GM10266 (cell line): ENCODE measurements around the gene ATP8A2.

Experiments used
- DNase-seq: peaks from one replicate; pipeline ENCODE4 v3.0.0; 2012; ENCODE audit errors: extremely low spot score
- CTCF ChIP-seq: IDR thresholded peaks from 2 replicates; pipeline ENCODE4 v1.5.1; 2012; ENCODE audit warnings: mild to moderate bottlenecking, low read depth; ENCODE audit not compliant: control insufficient read depth, insufficient read depth; ENCODE audit errors: missing control alignments

The ATP8A2 gene

DNA sequence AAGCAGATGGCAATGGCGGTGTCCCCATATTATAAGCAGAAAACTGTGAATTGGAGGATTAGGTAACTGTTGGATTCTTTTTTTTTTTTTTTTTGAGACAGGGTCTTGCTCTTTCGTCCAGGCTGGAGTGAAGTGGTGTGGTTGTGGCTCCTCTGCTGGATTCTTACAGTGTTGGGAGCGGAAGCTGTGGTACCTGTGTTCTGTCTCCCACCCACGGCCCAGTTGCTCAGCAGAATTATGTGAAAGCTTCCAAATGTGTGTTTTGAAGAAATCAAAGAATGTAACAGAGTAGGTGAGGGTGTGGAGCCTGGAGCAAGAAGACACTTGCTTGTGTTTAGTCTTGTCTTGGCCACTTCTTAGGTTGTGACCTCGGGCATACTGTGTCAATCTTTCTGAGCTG, 384.5 kb downstream of the ATP8A2 start:
- TF ChIP-seq CTCF = no peak
- DNase-seq = no peak

- no peak for DNase-seq
- no peak for TF ChIP-seq CTCF
Measured at GRCh38 chr13:25756912-25757311, 385.1 kb downstream of the ATP8A2 start.

DNA sequence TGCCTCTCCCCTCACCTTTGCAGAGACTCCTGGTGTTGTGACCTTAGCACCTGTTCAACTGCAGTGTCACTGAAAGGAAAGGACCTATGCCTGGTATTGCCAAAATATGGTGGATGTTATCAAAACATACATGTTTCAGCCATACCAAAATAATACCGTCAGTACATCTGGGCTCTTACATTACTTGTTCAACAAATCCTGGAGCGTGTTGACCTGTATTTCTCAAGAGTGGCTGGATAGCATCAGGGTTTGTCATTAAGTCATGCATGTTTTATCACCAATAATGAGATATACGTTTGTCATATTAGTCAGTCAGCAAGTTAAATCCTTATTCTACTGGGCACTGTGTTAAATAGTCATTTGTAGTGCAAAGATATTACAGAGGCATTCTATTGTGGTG, 389.3 kb downstream of the ATP8A2 start:
- DNase-seq = no peak
- no peak for TF ChIP-seq CTCF

DNA sequence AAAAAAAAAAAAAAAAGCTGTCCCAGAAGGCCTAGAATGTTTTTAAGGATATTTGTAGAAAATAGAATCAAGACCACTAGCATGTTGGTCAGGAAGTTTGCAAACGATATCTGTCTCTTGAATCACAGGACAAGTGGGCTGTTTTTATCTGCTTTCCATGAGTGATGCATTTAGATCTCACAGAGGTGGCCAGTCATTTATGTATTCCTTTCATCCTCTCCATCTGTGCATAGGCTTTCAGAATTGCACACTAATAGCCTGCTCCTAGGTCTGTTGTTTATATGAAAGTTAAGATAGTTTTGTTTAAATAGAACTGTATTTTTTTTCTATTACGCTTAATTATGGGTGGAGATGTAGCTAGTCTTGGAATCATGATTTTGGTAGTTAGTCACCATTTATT, 390.5 kb downstream of the ATP8A2 start:
- no peak for DNase-seq
- TF ChIP-seq CTCF = no peak

- no peak for TF ChIP-seq CTCF
Measured at GRCh38 chr13:25762795-25763377, 391.1 kb downstream of the ATP8A2 start.

GRCh38 chr13:25764378-25764777, 392.6 kb downstream of the ATP8A2 start:
- no peak for TF ChIP-seq CTCF
- DNase-seq = no peak

More at GRCh38 chr13:25762795-25763377, 391.1 kb downstream of the ATP8A2 start:
- no peak for DNase-seq

DNA sequence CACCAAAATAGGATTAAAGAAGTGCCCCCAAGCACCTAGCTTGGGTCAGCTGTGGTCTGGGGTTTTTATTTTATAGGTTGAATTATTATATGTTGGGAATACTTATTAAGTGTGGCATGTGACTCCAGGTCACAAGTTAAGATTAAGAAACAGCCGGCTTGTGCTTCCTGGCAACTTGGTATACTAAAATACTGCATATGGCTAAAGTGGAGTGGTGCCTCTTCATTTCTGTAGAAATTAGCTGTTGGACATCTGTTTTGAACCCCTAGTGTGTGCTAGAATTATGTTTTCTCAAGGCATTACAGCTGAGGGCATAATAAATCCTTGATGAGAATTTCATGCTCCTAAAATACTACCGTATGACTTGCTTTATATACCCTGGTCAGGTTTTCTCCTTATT, 393.5 kb downstream of the ATP8A2 start:
- no peak for TF ChIP-seq CTCF
- DNase-seq = no peak
